Mucosa of stomach (tissue), 1 donor: ENCODE data around the gene CHRNB4.

Experiments used
- H3K27me3 ChIP-seq: one replicate; pipeline ENCODE4 v1.7.0; 2013; ENCODE audit warnings: mild to moderate bottlenecking, low read length; ENCODE audit not compliant: control insufficient read depth, insufficient read depth
- H3K36me3 ChIP-seq: one replicate; pipeline ENCODE4 v1.7.0; 2013; ENCODE audit warnings: low read length; ENCODE audit not compliant: control insufficient read depth, insufficient read depth
- H3K4me1 ChIP-seq: one replicate; pipeline ENCODE4 v1.7.0; 2013; ENCODE audit warnings: mild to moderate bottlenecking, low read length; ENCODE audit not compliant: control insufficient read depth, insufficient read depth
- H3K4me3 ChIP-seq: one replicate; pipeline ENCODE4 v1.7.0; 2013; ENCODE audit warnings: low read length
- H3K9ac ChIP-seq: one replicate; pipeline ENCODE4 v1.7.0; 2013; ENCODE audit warnings: mild to moderate bottlenecking, low read length, moderate library complexity
- H3K9me3 ChIP-seq: one replicate; pipeline ENCODE4 v1.7.0; 2013; ENCODE audit warnings: mild to moderate bottlenecking, low read length, moderate library complexity; ENCODE audit not compliant: control insufficient read depth
- donor health status: Pancreatic carcinoma.

Gene CHRNB4

GRCh38 chr15:78574944-78575343 is 66.1 kb downstream of the CHRNB4 start:
- no peaks in the 10 kb centered on the region for H3K9me3 ChIP-seq
- H3K4me1 ChIP-seq = no peaks in the 10 kb centered on the region
- H3K27me3 ChIP-seq = no peaks in the 10 kb centered on the region
- H3K9ac ChIP-seq = no peak overlapping the region
- no peak overlapping the region for H3K4me3 ChIP-seq
- H3K36me3 ChIP-seq = no peaks in the 10 kb centered on the region
